Activated gamma-delta T cell (primary cell): ENCODE data around the gene ALPI.
"Not testable (repeated sequence)": the region's sequence is repeated elsewhere in the genome, so short reads cannot be mapped to it uniquely, and the experiment has no call there.

Source experiments
- DNase-seq: peaks from one replicate; lab custom pipeline; 2025; lab: John Stamatoyannopoulos, UW

The ALPI gene

DNA sequence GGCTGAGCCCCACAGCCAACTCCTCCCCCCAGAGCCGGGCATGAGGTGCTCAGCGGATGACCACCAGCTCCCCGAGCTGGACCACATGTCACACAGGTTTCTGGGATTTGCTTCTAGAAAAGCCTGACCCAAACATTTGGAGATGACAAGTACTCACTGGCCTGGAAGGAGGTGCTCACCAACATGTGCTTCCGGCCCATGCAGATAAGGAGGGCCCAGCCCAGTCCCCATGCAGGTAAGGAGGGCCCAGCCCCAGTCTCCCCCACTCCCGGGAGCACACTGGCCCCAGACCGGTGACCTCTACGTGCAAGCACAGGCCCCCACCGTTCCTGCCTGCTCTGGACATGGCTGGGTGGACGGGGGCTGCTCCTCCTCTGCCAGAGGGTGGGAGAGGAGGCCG lies 14.0 kb upstream of the ALPI start:
- DNase-seq, result not testable (repeated sequence)

DNA sequence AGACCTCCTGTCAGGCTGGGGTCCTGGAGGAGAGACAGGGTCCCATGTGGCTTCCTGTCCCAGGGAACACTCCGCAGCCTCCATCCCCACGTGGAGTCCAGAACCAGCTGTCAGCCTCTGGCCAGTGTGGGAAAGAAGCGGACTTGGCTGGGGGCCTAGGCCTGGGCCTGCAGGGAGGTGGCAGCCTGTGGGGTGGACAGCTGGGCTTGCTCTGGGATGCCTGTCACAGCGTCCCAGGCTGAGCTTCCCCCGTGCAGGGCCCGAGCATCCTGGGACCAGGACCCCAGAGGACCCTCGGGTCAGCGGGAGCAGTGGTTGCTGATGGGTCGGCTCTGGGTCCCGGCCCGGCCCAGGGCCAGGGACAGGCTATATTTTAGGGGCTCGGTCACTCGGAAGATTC lies 13.5 kb upstream of the ALPI start:
- not testable (repeated sequence) for DNase-seq

DNA sequence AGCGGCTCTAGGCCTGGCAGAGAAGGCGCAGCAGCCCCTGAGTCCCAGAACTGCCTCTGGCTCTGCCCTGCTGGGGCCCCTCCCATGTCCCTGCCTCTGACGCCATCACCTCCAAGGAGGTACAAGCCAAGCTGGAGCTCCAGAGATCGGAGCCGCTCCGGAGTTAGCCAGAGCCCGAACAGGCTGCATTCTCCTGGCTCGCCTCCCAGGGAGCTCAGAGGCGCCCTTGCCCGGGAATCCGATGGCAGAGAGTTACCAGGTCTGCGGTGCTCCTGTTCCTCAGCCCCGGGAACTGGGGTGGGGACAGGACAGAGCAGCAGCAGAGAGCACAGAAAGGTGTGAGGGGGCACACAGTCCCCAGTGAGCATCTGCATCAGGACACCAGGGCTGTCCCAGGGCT lies 12.9 kb upstream of the ALPI start:
- DNase-seq, result not testable (repeated sequence)

DNA sequence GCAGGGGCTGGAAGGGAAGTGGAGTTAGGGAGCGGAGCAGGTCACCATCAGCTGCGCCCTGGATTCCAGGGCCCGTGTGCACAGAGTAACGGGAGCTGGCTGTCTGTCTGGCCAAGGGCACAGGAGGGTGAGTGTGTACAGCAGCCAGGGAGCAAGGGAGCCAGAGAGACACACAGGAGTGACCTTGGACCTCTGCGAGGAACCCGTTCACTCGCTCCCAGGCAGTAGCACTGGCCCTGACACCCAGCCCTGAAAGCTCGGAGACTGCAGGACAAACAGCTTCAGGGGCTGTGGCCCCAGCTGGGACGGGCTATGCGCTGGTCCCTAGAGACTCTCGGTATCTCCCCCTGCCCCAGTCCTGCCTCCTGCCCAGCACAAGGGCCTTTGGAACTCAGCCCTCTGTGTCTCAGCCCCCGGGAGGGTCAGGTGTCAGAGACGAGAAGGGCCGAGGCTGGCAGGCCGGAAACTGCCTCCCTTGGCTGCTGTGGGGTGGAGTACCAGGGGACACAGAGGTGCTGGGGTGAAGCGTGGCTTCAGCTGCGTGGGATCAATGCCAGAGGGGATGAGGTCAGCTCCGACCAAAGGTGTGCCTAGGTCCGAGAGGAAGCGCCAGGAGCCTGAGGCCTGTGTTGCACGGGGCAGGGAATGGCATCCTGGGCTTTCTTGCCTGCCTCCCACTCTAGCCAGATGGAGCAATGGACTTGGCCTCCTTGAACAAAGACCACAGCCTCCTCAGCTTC lies 12.1 kb upstream of the ALPI start:
- DNase-seq, result not testable (repeated sequence)

DNA sequence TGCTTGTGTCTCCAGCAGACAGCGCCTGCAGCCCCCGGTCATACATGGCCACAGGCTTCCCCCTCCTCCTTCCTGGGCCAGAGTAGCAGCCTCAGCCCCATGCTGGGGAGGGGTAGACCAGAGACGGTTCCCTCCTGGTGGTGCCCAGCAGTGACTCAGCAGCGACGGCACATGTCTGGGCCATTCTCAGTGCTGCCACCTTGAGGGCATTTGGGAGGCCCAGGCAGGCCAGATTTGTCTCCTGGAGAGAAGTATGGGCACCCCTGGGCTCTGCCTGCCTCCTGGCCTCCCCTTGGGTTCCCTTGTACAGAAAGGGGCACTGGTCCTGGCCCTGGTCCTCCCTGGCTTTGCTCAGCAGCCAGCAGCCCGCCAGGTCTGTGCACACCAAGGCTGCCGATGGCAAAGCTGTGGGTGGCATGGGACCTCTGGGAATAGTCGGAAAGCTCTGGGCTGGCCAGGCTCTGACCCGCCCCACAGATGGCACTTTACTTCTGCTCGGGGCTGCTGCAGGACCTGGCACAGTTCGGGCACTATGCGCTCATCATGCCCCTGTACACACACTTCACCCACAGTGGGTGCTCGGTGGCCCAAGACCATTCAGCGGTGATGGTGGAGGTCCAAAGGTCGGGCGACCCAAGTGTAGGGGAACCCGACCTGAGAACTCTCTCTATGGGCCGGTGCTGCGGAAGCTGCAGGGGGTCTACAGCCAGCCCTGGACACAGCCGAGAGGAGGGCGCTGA lies 11.4 kb upstream of the ALPI start:
- DNase-seq, result no peak

DNA sequence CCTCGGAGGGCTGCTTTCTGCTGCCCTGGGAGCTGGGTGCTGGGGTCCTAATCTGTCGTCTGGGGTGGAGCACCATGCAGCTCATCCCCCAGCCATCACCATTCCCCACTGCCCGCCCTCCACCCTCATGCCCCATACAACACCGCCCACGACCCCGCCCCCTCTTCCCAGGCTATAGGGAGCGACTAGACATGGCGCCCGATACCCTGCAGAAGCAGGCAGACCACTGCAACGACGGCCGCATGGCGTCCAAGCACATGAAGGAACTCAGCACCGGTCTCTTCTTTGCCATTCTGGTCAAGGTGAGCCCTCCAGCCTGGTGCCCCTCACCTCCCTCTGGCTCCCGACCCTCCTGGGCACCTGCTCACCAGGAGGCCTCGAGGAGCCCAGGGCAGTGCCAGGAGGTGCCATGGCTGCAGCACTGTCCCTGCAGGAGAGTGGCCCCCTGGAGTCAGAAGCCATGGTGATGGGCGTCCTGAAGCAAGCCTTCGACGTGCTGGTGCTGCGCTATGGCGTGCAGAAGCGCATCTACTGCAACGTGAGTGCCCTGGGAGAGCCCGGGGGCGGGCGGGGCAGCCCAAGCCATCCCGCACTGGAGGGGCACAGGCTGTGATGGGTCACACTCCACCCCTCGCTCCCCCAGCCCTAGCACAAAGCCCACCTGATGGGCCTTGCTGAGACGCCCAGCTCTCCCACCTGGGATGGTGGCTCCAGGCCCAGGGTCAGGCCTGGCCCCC lies 10.6 kb upstream of the ALPI start:
- DNase-seq, result not testable (repeated sequence)

DNA sequence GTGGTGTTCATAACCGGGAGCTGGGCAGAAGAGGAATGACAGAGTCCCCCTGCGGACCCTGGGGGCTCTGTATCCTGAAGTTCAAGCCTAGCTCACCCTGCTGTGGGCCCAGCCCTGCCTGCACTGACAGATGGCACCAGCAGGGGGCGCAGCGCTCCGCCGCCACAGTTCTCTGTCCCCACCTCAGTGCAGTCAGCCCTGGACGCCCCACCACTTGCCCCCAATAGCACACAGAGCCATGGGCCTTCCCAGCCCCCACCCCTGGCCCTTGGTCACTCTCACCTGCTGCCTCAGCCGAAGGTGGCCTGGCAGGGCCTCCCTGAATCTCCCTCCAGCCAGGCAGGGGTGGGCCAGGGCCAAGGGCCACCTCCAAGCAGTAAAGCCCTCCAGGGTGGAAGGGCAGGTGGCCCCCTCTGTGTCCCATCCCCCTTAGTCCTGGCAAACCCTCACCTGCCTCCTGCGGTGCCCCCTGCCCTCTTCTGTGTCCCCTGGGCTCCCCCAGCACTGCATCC lies 9.6 kb upstream of the ALPI start:
- DNase-seq, result not testable (repeated sequence)

DNA sequence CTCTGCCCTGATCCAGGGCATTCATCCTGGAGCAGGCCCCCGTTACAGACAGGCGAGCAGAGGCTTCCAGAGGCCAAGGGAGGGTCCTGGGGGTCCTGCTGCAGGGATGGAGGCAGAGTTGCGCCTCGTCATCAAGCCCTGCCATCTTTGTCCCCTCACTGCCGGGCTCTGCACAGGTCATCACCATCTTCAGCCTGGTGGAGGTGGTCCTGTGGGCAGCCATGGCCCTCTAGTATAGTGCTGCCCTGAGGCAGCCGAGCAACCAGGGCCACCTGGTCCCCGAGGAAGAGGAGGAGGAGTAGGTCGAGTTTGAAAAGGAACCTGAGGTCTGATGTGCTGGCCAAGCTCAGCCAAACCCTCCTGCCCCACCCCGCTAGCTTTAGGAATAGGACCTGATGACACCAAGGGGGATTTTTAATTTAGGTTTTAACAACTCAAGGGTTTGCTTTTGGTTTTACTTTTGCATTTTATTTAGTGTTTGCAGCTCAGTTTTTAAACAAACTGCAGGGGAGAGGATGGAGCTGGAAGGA lies 8.8 kb upstream of the ALPI start:
- no peak for DNase-seq

DNA sequence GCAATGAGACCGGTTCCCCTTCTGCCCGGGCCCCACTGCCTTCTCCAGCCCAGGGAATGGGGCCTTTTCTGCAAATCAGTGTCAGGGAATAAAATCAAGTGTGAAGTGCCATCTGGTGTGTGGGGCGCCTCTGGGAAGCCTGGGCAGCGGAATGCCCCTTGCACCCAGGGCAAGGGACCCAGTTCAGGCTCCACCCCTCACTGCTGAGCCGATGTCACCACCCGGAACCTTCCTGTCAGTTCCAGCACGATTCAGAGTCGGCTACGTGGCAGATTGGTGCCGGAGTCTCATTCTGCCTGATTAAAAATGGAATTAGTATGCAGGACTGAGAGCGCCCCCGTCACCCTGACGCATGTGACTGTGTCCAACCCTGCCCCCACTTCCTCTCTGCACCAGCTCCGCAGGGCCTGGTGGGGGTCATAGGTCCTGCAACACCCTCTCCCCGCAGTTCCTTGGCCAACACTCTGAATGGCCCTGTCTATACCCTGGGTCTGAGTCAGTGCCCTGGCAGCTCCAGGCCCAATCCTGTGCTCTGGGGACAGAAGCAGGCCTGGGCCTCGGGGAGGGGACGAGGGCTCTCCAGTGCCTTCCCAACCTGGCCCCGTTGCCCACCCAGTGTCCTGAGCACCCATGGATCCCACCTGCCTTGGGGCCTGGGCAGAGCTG lies 8.2 kb upstream of the ALPI start:
- DNase-seq, result no peak

DNA sequence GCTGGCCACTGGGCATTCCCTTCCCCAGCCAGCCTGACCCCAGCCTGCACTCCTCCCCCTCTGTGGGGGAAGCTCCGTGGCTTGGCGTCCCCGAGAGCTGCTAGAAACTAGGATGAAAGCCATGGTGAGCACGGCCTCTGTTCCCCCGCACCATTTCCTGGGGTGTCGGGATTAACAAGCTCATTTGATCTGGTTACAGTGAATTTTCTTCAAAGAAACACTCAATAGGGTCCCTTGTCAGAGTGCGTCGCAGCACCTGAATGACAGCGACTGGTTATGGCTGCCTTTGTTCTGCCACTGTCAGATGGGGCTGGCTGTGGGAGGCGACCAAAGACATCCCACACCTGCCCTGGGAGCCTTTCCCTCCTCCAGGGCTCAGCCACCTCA lies 7.7 kb upstream of the ALPI start:
- DNase-seq, result no peak

DNA sequence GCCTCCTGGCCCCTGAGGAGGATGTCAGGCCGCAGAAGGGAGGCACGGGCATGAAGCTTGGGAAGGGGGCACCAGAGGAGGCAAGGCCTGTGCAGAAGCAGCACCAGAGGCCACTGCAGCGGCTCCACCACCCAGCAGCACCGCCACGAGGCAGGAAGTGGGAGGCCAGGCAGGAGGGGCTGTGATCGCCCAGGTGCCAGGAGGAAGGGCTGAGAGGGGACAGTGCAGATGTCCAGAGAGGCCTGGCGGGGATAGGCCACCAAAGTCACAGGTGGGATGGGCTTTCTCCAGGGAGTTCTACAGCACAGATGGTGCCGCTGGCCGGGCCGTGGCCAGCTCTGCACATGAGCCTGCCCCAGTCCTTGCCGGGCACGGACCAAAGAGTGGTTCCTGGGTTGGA lies 6.0 kb upstream of the ALPI start:
- DNase-seq, result no peak

DNA sequence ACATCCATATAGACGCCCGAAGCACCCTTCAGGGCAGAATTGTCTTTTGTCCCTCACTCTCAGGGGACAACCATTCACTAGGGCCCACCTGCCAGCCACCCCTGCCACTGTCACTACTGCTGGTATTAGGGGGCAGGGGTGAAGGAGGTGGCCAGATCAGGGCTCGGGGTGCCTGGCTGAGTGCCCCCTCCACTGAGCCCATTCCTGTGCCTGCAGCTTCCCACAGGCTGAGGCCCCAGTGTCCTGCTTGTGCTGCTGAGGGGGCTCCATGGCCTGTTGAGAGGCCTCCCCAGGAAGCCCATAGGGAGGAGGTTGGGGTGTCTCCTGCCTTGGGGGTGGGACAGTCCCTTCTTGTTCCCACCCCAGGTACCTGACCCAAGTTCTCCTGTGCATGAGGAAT lies 4.3 kb upstream of the ALPI start:
- DNase-seq, result not testable (repeated sequence)

DNA sequence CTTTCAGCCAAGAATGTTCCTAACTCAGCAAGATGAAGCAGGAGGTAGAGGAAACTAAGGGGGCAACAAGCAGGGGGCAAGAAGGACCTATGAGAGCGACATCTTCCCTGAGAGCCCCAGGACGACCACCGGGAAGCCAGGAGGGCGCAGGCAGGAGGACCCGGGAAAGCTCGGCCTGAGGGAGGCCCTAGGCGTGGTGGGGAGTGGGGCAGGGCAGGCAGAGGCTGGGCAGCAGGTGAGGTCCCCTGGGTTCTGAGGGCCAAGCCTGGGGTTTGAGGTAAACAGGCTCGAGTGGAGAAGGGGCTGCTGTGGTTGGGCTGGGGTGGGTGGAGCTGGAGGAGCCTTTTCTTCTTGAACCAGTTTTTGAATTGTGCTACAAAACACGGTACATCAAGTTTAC lies 1.3 kb upstream of the ALPI start:
- no peak for DNase-seq

DNA sequence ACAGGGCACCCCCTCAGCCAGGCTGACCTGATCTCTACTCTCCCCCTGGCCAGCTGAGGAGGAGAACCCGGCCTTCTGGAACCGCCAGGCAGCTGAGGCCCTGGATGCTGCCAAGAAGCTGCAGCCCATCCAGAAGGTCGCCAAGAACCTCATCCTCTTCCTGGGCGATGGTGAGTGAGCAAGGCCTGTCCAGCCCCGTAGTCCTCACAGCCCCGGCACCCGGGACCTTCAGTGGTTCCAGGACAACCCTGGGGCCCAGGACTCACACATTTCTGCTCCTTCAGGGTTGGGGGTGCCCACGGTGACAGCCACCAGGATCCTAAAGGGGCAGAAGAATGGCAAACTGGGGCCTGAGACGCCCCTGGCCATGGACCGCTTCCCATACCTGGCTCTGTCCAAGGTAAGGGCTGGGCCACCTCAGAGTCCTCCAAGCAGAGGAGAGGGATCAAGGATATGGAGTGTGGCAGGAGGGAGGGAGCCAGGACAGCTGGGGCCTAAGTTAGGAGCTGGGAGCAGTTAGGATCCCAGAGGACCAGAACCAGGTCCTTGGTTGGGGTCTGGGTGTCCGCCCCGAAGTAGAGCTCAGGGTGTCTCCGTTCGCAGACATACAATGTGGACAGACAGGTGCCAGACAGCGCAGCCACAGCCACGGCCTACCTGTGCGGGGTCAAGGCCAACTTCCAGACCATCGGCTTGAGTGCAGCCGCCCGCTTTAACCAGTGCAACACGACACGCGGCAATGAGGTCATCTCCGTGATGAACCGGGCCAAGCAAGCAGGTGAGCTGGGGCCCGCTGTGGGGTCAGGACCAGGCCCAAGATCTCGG lies 555 bp downstream of the ALPI start:
- no peak for DNase-seq

DNA sequence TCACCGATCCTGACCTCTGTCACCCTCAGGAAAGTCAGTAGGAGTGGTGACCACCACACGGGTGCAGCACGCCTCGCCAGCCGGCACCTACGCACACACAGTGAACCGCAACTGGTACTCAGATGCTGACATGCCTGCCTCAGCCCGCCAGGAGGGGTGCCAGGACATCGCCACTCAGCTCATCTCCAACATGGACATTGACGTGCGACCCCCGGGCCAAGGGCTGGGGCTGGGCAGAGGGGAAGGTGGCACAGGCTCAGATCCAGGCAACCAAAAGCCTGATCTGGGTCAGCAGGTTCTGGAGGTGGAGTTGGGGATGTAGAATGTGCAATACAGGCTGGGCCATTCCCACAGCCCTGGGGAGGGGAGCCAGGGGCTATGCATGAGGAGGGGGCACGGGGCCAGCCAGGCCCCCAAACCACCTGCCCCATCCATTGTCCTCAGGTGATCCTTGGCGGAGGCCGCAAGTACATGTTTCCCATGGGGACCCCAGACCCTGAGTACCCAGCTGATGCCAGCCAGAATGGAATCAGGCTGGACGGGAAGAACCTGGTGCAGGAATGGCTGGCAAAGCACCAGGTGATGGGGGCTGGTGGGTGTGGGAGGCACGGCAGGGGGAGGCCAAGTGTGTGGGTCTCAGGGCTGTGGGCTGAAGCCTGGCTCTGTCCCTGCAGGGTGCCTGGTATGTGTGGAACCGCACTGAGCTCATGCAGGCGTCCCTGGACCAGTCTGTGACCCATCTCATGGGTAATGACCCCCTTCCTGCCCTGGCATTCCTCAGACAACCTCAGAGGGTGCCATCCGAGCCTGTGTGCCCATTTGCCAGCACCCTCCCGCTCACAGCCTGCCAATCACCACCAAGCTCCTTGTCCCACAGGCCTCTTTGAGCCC lies 1.4 kb downstream of the ALPI start:
- no peak for DNase-seq

DNA sequence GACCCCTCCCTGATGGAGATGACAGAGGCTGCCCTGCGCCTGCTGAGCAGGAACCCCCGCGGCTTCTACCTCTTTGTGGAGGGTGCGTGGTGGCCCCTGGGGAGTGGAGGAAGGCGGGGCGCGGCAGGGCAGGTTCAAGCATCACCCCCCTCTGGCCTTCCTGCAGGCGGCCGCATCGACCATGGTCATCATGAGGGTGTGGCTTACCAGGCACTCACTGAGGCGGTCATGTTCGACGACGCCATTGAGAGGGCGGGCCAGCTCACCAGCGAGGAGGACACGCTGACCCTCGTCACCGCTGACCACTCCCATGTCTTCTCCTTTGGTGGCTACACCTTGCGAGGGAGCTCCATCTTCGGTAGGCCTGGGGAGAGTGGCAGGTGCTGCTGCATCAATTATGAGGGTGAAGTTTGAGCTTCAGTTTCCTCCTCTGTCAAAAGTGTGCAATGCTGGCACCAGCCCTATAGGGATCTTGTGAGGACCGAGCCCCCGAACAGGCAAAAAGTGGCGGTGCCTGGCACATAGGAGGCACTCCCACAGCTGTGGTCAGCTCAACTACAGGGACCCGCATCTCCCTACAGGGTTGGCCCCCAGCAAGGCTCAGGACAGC lies 2.2 kb downstream of the ALPI start:
- no peak for DNase-seq

DNA sequence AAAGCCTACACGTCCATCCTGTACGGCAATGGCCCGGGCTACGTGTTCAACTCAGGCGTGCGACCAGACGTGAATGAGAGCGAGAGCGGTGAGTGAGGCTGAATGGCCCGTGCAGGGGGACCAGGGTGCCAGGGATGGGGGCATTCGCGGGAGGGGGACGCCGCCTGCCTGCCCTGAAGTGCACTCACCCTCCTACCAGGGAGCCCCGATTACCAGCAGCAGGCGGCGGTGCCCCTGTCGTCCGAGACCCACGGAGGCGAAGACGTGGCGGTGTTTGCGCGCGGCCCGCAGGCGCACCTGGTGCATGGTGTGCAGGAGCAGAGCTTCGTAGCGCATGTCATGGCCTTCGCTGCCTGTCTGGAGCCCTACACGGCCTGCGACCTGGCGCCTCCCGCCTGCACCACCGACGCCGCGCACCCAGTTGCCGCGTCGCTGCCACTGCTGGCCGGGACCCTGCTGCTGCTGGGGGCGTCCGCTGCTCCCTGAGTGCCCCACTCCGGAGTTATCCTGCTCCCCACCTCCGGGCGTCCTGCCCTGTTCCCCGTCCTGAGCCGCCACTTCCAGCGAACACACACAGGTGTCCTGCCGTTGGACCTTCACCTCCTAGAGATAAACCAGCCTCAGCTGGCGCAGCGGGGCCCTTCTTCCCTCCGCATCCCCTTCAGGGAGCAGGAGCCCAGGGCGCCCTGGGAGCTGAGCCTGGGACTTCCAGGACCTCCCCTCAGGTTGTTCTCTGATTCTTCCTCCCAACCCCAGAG lies 2.9 kb downstream of the ALPI start:
- DNase-seq, result no peak

DNA sequence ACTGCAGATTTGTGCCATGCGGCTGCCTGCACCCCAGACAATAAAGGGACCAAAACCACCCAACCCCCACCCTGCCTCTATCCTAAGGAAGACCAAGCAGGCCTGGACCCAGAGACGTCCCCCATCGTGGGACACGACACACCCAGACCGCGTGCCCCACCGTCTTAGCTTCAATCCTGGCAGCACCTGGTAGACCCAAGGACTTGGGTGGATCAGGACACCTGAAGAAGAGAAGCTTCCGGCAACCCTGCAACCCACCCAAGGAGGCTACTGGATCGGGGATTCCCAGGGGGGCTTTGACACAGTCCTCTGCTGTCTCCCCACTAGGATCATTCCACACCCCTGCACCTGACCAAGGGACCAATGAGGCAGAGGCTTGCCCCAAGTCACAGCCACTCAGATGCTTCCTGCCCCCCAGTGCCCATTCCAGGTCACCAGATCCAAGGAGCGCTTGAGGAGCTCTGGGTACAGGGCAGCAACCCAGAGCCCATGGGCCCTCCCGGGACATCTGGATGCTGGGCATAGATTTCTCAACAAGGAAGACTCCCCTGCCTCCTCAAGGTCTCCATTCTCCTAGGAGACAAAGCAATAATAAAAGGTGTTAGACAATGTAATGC lies 3.6 kb downstream of the ALPI start:
- no peak for DNase-seq
